NCI-H2081 treated with DMSO at 0.1 percent for 48 hours (cell line): ENCODE data around the gene FLOT1.

Source experiments
- DNase-seq: peaks from one replicate; lab custom pipeline; 2025; lab: John Stamatoyannopoulos, UW

FLOT1 gene

DNA sequence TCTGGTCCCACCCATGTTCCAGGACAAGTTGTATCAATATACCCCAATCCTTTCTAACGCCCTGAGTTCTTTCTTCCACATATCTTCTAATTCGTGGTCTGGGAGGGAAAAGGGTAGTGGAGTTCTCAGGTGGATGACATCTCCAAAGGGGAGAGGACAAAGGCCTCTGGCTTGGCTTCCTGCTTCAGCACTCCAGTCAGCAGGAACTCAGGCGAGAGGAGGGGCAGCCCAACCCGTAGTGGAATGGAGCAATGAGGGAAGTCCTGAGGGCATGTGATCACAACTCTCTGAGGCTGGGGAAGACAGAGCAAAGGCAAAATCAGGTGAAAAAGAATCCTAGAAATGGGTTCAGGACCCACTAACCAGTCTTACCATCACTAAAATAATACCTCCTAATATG is 42.1 kb downstream of the FLOT1 start:
- DNase-seq: no peak

DNA sequence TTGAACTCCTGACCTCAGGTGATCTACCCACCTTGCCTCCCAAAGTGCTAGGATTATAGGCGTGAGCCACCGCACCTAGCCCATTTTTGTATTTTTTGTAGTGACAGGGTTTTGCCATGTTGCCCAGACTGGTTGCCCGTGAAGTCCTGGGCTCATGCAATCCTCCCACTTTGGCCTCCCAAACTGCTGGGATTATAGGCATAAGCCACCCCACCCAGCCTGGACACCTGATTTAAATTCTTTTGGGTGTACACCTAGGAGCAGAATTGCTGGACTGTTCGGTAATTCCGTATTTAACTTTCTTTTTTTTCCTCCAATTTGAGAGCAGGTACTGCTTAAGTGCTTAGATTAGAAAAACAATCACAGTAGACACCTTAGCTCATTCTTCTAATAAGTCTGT is 46.1 kb downstream of the FLOT1 start:
- DNase-seq: no peak

DNA sequence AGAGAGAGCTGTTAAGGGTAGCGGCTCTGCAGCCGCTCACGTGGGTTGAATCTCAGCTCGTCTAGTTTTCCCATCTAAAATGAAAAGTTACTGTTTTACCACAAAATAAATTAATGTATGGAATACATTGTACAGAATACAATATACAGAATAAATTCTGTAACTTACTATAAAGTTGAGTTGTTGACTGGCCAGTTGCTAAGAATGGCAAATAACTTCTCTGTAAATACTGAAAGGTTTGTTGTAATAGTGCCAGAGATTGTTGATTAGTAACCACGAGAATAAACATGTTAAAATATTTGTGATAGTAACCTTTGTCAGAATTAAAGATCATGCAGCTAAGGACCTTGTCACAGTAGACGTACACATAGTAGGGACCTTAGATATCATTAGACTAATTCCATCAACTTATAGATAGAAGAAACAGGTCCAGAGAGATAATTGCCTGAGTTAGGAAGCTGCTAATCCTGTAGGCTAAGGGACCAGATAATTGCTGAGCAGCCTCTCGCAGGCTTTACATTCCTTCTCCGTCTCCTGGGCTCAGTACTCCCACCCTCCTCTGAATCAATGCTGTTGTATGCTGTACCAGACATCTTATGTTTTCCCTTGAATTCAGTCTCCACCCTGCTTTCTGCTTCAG is 51.2 kb downstream of the FLOT1 start:
- no peak for DNase-seq

DNA sequence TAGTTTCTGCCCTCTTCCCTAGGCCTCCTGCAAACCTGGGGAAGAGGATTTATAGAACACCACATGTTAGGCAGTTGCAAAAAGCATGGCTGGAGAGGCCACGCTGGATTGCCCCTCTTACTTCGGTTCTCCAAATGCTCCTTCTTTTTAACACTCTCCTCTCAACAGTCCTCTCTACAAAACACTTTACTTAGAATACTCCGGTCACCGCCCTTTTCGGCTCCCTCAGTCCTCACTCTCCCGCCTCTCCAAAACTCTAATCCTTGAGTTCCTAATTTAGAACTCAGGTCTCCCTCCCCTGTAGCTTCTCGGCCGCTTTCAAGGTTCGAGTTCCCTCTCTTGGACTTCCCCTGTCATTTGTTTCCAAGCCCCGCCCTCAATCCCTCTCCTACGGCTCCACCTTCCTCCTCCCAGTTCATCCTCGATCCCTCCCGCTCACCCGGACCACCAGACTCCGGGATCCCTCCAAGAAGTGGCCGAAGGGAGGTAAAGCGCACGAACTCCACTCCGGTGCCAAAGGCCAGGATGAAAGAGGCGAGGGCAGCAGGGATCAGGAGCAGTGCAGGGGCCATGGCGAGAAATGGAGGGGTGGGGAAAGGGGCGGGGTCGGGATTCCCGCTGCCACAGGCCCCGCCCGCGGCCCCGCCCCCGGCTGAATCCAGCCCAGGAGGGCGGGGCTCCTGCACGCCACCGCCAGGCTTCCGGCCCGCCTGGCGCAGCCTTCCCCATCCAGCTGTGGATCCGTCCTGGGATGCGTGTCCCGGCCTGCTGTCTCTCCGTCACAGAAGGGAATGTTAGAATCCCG is 51.9 kb downstream of the FLOT1 start, which contains the start of gene NRM:
Gene NRM, minus strand, starts transcription at position 582 of the 805 bp plus-strand sequence. Its CDS starts 10 bp downstream, at position 572.
- peak; percentile 16 for DNase-seq

DNA sequence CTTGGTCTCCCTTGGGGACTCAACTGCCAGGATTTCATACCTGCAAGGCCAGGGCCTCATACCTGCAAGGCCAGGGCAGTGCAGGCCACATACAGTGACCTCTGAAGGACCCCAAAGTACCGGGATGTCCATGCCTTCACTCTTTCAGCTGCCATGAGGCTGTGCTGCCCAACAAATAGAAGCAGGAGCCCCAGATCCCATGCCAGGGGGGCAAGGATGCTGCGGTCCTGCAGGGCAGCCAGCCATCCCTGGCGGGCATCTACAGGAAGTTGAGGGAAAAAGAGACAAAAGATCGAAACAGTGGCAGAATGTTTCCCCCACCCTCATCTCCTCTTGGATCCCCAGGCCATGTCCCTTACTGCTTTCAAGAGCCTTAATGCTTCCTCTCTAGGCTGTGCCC is 52.5 kb downstream of the FLOT1 start:
- no peak for DNase-seq

DNA sequence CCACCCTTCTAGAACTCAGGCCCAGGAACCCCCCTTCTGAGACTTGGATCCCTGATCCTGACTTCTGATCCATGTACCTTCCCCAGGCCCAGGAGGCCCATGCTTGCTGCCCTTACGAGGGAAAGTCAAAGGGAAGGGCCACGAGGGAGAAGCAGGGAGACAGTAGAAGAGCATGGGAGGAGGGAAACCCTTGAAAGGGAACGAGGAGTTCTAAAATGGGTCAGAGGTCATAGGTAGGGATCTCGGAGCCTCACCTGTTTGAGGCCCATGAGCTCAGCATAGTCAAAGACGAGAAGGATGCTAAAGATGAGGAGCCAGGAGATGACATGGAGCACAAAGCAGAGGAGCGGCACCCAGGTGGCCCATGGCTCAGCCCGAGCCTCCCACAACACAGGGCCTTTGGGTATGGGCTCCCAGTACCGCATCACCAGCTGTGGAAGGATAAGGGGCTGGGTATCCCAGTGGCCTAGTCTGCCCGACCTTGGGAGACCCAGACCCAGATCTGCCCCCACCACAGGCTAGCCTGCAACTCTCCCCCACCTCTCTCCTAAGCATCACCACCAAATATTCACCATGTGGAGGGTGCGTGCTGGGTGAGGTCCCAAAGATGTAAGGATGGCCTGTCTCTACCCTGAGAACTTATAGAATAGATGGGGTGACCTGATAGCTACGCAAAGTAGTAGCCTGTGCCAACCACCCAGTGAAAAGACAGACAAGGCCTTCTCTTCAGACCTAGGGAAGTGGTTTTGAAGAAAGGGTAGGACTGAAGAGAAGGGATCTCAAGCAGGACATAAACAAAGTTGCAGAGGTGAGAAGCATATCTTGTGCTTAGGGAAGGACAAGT is 53.2 kb downstream of the FLOT1 start:
- no peak for DNase-seq

DNA sequence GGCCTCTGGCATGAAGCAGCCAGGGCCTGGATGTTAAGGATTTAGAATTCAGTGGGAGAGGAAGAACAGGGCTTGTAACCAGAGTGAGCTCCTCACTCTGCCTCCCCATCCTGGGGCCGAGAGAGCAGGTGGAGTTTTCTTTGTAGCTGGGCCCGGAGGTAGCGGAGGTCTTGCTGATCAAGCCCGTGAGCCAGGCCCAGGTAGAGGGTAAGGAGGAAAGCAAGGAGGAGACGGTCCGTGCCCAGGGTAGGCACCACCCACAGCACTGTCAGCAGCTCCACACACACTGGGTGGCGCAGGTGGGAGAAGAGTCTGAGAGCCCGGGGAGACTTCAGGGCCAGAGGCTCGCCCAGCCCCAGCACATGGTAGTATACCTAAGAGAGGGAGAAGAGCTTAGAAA is 53.9 kb downstream of the FLOT1 start:
- DNase-seq: no peak

DNA sequence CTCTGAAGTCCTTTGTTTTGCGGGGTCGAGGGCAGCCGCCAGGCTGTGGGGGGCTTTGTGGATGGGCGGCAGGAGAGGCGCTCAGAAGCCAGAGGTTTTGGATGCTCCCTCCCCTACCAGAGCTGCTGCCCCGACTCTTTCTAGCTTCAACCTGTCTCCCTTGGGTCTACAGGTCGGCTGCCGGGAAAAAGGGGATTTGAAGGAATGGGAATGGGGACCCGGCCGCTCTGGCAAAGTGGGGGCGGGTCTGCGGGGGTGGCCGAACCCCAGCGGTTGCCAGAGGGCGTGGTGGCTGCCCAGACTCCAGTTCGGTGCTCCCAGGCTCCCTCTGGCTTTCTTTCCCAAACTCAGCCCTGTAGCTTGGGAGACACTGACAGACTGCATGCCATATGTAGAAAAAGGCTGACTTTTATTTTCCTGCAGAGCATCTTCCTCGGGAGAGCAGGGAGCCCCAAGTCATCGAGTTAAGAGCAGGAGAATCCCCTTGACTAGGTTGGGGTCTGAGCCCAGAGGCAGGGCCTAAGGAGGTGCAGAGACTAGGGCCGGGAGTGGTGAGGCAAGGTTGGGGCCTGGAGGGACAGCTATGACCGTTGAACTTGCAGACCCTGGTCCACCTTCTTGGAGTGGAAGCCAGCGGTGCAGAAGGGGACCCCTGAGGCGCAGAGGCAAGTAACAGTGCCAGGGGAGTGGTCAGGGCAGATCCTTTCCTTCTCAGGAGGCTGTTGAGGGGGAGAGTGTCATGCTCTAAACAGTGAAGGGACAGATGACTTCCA is 54.6 kb downstream of the FLOT1 start:
- no peak for DNase-seq

DNA sequence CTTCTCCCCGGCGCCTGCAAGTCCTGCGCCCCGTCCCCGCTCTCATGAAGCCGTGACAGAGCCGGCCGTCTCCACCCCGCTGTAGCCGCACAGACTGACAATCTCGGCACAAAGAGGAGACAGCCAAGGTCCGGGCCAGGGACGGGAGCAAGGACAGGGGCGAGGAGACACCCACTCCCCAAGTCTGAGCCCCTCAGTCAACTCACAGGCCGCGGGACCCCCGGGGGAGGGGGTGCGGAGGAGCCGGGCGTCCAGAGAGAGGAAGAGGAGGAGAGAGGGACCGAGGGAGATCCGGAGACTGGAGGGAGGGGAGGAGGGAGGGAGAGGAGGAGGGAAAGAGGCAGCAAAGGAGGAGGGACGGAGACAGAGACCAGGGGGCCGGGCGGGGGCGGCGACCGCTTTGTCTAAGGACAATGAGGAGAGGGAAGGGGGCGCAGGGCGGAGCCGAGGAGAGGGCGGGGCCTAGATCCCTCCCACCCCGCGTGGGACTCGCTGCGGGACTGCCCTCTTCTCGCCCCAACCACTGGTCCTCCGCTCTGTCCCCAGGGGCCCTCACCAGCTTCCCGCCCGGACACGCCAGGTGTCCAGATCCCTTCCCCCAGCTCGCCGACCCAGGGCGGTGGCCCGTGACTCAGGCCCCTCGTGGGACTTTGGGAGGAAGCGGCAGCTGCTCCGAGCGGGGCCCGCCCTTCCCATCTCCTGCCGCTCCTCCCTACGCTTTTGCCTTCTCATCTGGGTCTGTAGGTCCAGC is 55.4 kb downstream of the FLOT1 start:
- peak; percentile 2 for DNase-seq

DNA sequence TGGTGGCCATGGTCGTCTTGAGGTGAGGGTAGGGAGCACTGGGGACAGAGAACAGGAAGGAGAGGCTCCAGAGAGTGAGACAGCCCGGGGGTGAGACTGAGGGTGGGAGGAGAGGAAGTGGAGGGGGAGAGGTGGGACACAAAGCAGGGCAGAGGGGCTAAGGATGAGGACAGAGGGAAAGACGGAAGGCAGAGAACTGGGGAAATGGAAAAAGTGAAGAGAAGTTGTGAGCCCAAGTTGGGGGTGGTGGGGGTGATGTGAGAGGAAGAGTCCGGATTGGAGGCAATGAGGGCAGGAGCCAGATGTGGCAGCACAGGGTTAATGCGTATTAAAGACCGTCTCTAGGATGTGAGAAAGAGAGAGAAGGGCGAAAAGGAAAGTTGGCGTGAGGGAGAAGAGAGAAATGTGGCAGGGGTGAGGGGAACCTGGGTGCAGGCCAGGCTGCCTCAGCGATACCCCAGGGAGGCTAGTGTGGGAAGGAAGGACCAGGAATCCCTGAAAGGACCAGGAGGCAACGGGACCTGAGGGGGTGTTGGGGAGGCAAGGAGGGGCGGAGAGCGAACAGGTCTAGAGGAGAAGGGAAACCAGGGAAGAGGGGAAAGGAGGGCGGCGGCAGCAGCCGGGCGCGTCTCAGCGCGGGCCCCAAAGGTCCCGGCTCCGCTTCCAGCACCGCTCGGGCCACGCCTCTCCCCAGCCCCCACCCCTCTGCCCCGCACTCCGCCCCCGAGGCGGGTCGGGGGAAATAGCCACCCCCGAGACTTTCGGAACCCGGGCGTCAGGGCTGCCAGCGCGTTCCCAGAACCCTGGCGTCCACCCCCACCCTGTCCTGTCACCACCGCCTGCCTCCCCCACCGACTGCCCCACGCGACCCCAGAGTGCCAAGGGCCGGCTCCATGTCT is 56.2 kb downstream of the FLOT1 start, which contains the start of gene PPP1R18:
Gene PPP1R18, minus strand, starts transcription at position 637 of the 899 bp plus-strand sequence. Its CDS starts 627 bp downstream, at position 10.
- no peak for DNase-seq

DNA sequence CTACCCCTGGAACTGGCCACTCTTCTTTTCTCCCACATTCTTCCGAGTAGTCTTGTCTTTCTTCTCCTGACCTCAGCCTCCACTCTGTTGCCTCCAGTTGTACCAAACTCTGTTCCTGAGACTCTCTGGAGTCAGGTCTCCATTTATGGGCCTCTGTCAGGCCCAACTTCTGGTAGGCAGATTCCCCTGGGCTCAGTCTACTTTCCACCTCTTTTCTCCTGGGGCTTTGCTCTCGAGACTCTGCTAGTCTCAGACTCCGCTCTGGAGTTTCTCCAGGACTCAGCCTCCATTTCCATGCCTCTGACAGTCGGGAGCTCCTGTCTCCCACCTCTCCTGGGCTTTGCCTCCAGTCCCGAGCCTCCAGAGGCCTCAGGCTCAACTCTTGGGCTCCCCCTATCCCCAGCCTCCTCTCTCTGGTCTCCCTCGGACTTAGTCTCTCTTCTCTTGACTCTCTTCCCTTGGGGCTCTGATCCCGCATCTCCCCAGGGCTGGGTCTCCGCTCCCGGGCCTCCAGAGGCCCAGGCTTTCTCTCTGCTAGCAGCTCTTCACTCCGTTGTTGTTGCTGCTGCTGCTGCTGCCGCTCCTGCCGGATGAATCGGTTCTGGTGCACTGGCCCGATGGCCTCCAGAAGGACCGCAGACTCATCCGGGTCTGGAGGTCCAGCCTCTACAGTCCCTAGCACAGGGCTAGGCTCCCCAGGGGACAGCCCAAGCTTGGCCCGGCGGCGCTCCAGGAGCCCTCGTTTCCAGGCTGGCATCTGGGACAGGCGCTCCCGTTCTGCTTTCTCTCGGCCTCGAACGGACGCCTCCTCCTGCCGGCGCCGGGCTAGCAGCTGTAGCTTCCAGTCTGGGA is 57.1 kb downstream of the FLOT1 start:
- no peak for DNase-seq

DNA sequence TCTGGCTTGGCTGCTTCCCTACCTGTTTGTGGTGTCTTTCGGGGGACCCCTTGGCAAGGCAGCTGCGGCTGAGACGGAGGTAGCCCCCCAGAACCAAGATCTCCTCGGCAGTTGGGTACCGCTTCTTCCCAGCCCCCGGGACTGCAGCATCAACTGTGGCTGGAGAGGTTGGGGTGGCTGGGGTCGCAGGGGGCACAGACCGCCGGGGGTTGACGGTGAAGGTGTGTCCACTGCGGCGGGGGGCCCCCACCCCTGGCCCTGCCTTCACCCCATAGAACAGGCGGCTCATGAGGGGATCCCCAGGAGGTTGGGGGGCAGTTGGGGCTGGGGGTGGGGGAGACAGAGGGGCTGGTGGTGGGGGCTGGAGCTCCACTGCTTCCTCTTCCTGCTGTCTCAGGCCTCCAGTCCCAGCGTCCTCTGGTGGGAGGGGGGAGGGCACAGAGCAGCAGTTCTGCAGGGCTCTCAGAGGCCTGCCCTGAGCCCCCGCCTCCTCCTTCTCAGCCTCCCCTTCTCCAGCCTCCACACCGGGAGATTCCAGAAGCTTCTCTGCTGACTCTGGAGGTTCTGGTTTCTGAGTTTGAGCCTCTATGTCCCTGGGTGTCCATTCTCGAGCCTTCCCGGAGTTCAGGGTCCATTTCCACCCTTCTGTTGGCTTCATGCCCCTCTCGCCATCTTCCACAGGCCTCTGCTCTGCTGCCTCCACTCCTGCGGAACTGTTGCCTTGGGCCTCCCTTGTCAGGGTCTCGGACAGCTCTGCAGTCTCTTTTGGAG is 57.9 kb downstream of the FLOT1 start:
- DNase-seq: no peak

DNA sequence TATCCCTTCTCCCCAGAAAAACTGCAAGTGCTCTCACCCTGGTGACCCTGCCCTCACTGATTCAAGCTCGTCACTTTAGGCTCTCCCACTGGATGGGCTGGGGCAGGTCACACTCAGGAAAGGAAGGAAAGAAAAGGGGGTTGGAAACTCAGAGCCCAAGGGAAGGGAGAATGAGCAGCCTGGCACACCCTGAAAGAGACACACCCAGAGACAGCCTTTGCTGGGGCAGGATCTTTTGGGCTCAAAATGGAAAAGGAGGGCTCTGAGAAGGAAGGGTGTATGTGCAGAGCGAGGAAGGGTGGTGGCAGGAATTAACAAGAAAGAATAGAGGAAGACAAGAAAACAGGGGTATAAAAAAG is 58.5 kb downstream of the FLOT1 start:
- DNase-seq: no peak

DNA sequence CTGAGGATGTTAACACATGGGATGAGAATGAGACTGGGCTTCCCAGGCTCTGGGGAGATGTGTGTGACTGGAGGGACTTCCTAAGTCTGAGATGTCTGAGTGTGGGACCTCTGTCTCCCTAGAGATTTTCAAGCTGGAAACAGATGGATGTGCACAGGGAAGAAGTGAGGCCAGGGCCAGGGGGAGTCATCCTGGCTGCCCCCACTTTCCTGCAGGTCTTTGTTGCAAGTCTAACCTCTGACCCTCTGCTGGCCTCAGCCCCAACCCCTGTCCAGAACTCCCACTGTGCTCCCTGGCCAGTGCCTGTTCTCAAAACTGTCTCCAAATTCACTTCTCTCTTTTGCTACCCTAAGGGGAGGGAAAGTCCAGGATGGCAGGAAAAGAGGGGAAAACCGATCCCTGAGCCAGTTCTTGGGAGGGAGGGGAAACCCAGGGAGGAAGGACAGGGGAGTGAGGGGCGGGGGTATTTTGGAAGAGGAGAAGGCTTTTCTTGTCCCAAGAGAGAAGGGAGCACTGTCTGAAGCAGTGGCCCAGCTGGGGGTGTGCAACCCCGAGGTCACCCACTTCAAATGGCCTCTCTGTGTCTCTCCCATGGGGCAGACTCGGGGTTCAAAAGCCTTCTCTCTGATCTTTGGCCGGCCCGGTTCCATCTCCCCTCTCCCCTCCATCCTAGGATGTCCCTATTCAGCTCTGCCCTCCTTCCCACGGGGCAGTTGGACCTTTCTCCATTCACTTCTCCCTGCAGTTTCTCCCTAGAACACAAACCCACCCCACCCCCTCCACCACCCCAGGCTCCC is 59.1 kb downstream of the FLOT1 start:
- no peak for DNase-seq

DNA sequence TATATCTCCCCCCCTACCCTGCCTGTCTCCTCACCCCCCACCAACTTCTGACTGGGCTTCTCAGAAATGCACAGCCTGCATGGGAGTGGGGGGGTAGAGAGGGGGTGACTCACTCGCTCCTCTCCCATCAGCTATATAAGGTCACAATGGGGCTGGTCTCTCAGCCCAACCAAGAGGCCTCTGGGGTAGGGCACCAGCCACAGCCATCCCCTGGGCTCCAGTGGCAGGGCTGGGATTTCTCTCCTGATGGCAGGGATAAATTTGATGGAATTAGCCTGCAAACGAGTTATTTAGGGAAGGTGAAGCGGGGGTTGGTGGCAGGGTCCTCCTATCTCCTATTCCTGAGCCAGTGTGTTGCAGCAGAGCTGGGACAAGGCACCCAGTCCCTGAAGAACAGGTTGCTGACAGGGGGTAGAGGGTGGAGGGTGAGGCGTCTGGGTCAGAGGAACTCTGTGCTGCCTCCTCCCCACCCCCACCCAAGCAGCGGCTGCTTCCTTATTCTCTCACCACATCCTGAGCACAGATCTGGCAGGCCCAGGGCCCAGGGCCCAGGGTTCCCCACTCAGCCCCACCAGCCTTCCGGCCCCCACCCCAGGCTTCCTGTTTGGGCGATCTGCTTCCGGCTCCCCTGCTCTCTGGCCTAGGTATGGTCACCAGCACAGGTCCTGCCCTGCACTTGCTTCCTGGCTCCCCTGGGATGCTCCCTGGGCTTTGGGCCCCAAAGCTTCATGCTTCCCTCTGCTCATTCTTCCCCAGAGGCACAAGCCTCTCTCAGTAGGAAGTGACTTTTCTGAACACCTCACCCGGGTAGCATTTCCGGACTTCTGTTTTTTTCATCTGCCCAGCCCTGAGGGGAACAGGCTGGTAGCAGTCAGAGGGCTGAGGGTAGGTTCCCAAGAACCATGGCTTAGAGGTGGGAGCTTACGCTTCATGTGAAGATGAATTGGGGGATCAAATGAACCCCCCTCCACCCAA is 60.1 kb downstream of the FLOT1 start:
- DNase-seq: no peak

DNA sequence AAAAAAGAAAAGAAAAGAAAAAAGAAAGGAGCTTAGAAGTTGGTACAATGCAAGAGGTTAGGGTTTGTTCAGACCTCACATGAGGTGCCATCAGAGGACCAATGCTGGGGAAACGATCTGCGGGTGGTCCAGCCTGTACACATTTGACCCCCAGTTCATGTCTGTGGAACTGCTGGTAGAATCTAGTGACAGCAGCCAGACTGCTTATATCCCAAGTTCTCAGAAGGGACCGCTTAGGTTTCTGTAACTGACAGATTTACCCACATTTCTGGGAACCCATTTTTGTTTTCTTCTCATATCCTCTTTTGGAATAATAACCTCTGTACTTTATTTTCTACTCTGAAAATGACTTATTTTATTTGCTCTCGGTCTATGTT is 60.7 kb downstream of the FLOT1 start:
- no peak for DNase-seq
